Neuronal stem cell (in vitro differentiated cells): Measurements from ENCODE around the gene NPEPPS.

Experiments
- DNase-seq: peaks from one replicate; pipeline ENCODE4 v3.0.0-alpha.2; 2013; ENCODE audit warnings: low spot score
- H2AFZ ChIP-seq: one replicate; pipeline ENCODE4 v1.6.1; 2013; ENCODE audit warnings: mild to moderate bottlenecking, low read length, inconsistent platforms
- H2AK5ac ChIP-seq: 2 replicates; pipeline ENCODE4 v1.6.1; 2013; ENCODE audit warnings: low read depth, mild to moderate bottlenecking, inconsistent platforms, low read length, moderate library complexity, mixed read lengths
- H2BK120ac ChIP-seq: 2 replicates; pipeline ENCODE4 v1.6.1; 2013; ENCODE audit warnings: low read depth, mild to moderate bottlenecking, inconsistent platforms, low read length, moderate library complexity, mixed read lengths
- H2BK12ac ChIP-seq: one replicate; pipeline ENCODE4 v1.6.1; 2013; ENCODE audit warnings: low read length, inconsistent platforms
- H2BK15ac ChIP-seq: 2 replicates; pipeline ENCODE4 v1.6.1; 2013; ENCODE audit warnings: mild to moderate bottlenecking, low read length, inconsistent platforms, mixed read lengths
- H2BK5ac ChIP-seq: one replicate; pipeline ENCODE4 v1.6.1; 2013; ENCODE audit warnings: inconsistent platforms, mild to moderate bottlenecking, low read length, moderate library complexity
- H3K14ac ChIP-seq: one replicate; pipeline ENCODE4 v1.6.1; 2013; ENCODE audit warnings: low read length, inconsistent platforms
- H3K18ac ChIP-seq: 2 replicates; pipeline ENCODE4 v1.6.1; 2013; ENCODE audit warnings: low read length, inconsistent platforms
- H3K23ac ChIP-seq: 2 replicates; pipeline ENCODE4 v1.6.1; 2013; ENCODE audit warnings: low read depth, mild to moderate bottlenecking, mixed read lengths, low read length, inconsistent platforms; ENCODE audit not compliant: poor library complexity
- H3K27ac ChIP-seq: replicated peaks from 3 replicates; pipeline ENCODE4 v1.5.1; 2013; ENCODE audit warnings: low read length, inconsistent platforms
- H3K27me3 ChIP-seq, 3 experiments: 2 replicates each; pipeline ENCODE4 v1.6.1; 2013; ENCODE audit warnings: low read length in 3 of 3, mild to moderate bottlenecking in 2 of 3, inconsistent platforms in 1 of 3, low read depth in 1 of 3, mixed read lengths in 1 of 3, moderate library complexity in 1 of 3; ENCODE audit not compliant: control insufficient read depth in 3 of 3, insufficient read depth in 3 of 3
- H3K36me3 ChIP-seq, 2 donors: replicated peaks in 1 of 2; 2 replicates each; pipeline ENCODE4 v1.6.1; 2013; ENCODE audit warnings: low read length in 2 of 2; ENCODE audit not compliant: control insufficient read depth in 2 of 2, insufficient read depth in 2 of 2
- H3K4ac ChIP-seq: 2 replicates; pipeline ENCODE4 v1.6.1; 2013; ENCODE audit warnings: inconsistent platforms, mild to moderate bottlenecking, low read length, moderate library complexity
- H3K4me1 ChIP-seq, 2 donors: 1 replicate in 1 of 2; 2 replicates in 1 of 2; pipeline ENCODE4 v1.6.1; 2013; ENCODE audit warnings: low read length in 2 of 2, low read depth in 1 of 2; ENCODE audit not compliant: control insufficient read depth in 2 of 2, insufficient read depth in 1 of 2
- H3K4me2 ChIP-seq: one replicate; pipeline ENCODE4 v1.6.1; 2013; ENCODE audit warnings: mild to moderate bottlenecking, low read length, inconsistent platforms; ENCODE audit not compliant: insufficient read depth, poor library complexity, severe bottlenecking
- H3K4me3 ChIP-seq, 2 donors: 2 replicates each; pipeline ENCODE4 v1.5.1; 2013; ENCODE audit warnings: low read length in 2 of 2, mild to moderate bottlenecking in 2 of 2, inconsistent platforms in 1 of 2, moderate library complexity in 1 of 2
- H3K79me1 ChIP-seq: one replicate; pipeline ENCODE4 v1.6.1; 2013; ENCODE audit warnings: low read depth, mild to moderate bottlenecking, inconsistent platforms, low read length, moderate library complexity
- H3K9ac ChIP-seq: one replicate; pipeline ENCODE4 v1.6.1; 2013; ENCODE audit warnings: mild to moderate bottlenecking, low read depth, low read length, inconsistent platforms; ENCODE audit not compliant: poor library complexity
- H3K9me3 ChIP-seq, 2 donors: replicated peaks in 1 of 2; 2 replicates each; pipeline versions ENCODE3 to v1.6.1; 2013; ENCODE audit warnings: low read length in 2 of 2, mild to moderate bottlenecking in 2 of 2, inconsistent platforms in 1 of 2, low read depth in 1 of 2, mixed read lengths in 1 of 2, moderate library complexity in 1 of 2; ENCODE audit not compliant: control insufficient read depth in 2 of 2, insufficient read depth in 1 of 2
- H4K8ac ChIP-seq: one replicate; pipeline ENCODE4 v1.6.1; 2013; ENCODE audit warnings: low read depth, mild to moderate bottlenecking, inconsistent platforms, low read length, moderate library complexity
- H4K91ac ChIP-seq: one replicate; pipeline ENCODE4 v1.6.1; 2013; ENCODE audit warnings: low read length, low read depth, mild to moderate bottlenecking, inconsistent platforms; ENCODE audit not compliant: poor library complexity
- WGBS, 2 donors: extraction: QIAGEN DNeasy Blood & Tissue Kit; methylation state at CpG; one replicate each; pipeline ENCODE4 v1.1.7; 2013; ENCODE audit warnings: missing lambda C conversion rate in 2 of 2, mixed read lengths in 1 of 2; ENCODE audit not compliant: insufficient read length in 2 of 2, insufficient replicate concordance in 1 of 2; ENCODE audit errors: extremely low coverage in 2 of 2; 5-methylcytosine and 5-hydroxymethylcytosine counted together

NPEPPS gene

GRCh38 chr17:47654991-47655390, 124.1 kb downstream of the NPEPPS start:
- H3K23ac ChIP-seq, result no peak overlapping the region
- H2BK15ac ChIP-seq, result no peak overlapping the region
- peaks cover 0 to 7% of the 10 kb centered on the region in 2 donors for H3K4me1 ChIP-seq
- H3K27ac ChIP-seq, result no peak overlapping the region
- H2BK5ac ChIP-seq, result no peak overlapping the region
- no peak overlapping the region for H3K14ac ChIP-seq
- H3K79me1 ChIP-seq, result no peaks in the 10 kb centered on the region
- no peak overlapping the region for H3K18ac ChIP-seq
- no peak overlapping the region for H3K4me2 ChIP-seq
- no peak overlapping the region for H2AFZ ChIP-seq
- no peaks in the 10 kb centered on the region for H3K27me3 ChIP-seq
- H3K4me3 ChIP-seq, result no peak overlapping the region
- H3K9me3 ChIP-seq, result no peaks in the 10 kb centered on the region
- H3K9ac ChIP-seq, result no peak overlapping the region
- no peak overlapping the region for H4K91ac ChIP-seq
- H2BK12ac ChIP-seq, result no peak overlapping the region
- no CpG with 5 or more reads among the region's 6 CpGs for WGBS, 2 donors
- H3K4ac ChIP-seq, result no peak overlapping the region
- no peak overlapping the region for H2AK5ac ChIP-seq
- H3K36me3 ChIP-seq, result peaks cover 46 to 93% of the 10 kb centered on the region in 2 donors
- no peak overlapping the region for H4K8ac ChIP-seq
- no peak for DNase-seq
- H2BK120ac ChIP-seq, result no peak overlapping the region

- Histone ChIP-seq H3K4me3 (no peak overlapping the region), H4K91ac (no peak overlapping the region), H3K27me3 (no peaks in the 10 kb centered on the region), H2AFZ (no peak overlapping the region), H3K4me1 (no peaks in the 10 kb centered on the region), H2BK15ac (no peak overlapping the region), H3K4me2 (no peak overlapping the region), H3K9me3 (no peaks in the 10 kb centered on the region), H3K23ac (no peak overlapping the region), H3K14ac (no peak overlapping the region), H4K8ac (no peak overlapping the region), H2BK5ac (no peak overlapping the region), H3K27ac (no peak overlapping the region), H2BK120ac (no peak overlapping the region), H2AK5ac (no peak overlapping the region), H3K18ac (no peak overlapping the region), H3K79me1 (no peaks in the 10 kb centered on the region), H3K36me3 (peaks cover 42 to 100% of the 10 kb centered on the region in 2 donors), H2BK12ac (no peak overlapping the region), H3K9ac (no peak overlapping the region), H3K4ac (no peak overlapping the region)
- no peak for DNase-seq
- WGBS, 2 donors, result no CpG with 5 or more reads among the region's 6 CpGs
Observed at GRCh38 chr17:47660064-47660492, 129.2 kb downstream of the NPEPPS start.

GRCh38 chr17:47663912-47664623, 133.2 kb downstream of the NPEPPS start:
- H2BK5ac ChIP-seq, result no peak overlapping the region
- no peak overlapping the region for H3K23ac ChIP-seq
- H3K27me3 ChIP-seq, result no peaks in the 10 kb centered on the region
- H3K9me3 ChIP-seq, result no peaks in the 10 kb centered on the region
- peaks cover 32 to 98% of the 10 kb centered on the region in 2 donors for H3K36me3 ChIP-seq
- H3K4me1 ChIP-seq, result peaks cover 0 to 2% of the 10 kb centered on the region in 2 donors
- no peak overlapping the region for H2BK12ac ChIP-seq
- H2AFZ ChIP-seq, result no peak overlapping the region
- H3K9ac ChIP-seq, result no peak overlapping the region
- H3K18ac ChIP-seq, result no peak overlapping the region
- no peak overlapping the region for H3K4me2 ChIP-seq
- H3K4ac ChIP-seq, result no peak overlapping the region
- peaks cover 3% of the 10 kb centered on the region for H3K79me1 ChIP-seq
- H3K4me3 ChIP-seq, result no peak overlapping the region
- no peak overlapping the region for H2BK15ac ChIP-seq
- H2AK5ac ChIP-seq, result no peak overlapping the region
- no peak overlapping the region for H2BK120ac ChIP-seq
- no peak overlapping the region for H3K27ac ChIP-seq
- no CpG with 5 or more reads among the region's 6 CpGs for WGBS, 2 donors
- H4K8ac ChIP-seq, result no peak overlapping the region
- H4K91ac ChIP-seq, result no peak overlapping the region
- no peak overlapping the region for H3K14ac ChIP-seq
- peak; percentile 63 for DNase-seq

- no peak overlapping the region for H2BK5ac ChIP-seq
- no peak overlapping the region for H4K8ac ChIP-seq
- no peak overlapping the region for H3K27ac ChIP-seq
- H3K4me1 ChIP-seq, result peaks cover 0 to 2% of the 10 kb centered on the region in 2 donors
- no peaks in the 10 kb centered on the region for H3K9me3 ChIP-seq
- no peak overlapping the region for H3K4me3 ChIP-seq
- H3K79me1 ChIP-seq, result peaks cover 3% of the 10 kb centered on the region
- DNase-seq, result no peak
- H3K23ac ChIP-seq, result no peak overlapping the region
- no peak overlapping the region for H4K91ac ChIP-seq
- H2AFZ ChIP-seq, result no peak overlapping the region
- H2BK15ac ChIP-seq, result no peak overlapping the region
- H2AK5ac ChIP-seq, result no peak overlapping the region
- no peak overlapping the region for H3K4ac ChIP-seq
- H2BK12ac ChIP-seq, result no peak overlapping the region
- H3K4me2 ChIP-seq, result no peak overlapping the region
- no peak overlapping the region for H3K9ac ChIP-seq
- H3K27me3 ChIP-seq, result no peaks in the 10 kb centered on the region
- no peak overlapping the region for H3K14ac ChIP-seq
- H2BK120ac ChIP-seq, result no peak overlapping the region
- H3K36me3 ChIP-seq, result peaks cover 33 to 98% of the 10 kb centered on the region in 2 donors
- no peak overlapping the region for H3K18ac ChIP-seq
Observed at GRCh38 chr17:47664624-47664941, 133.7 kb downstream of the NPEPPS start.
